Regular cardiac myocyte (primary cell): ENCODE data around the gene SPAG9. TPM values are rescaled to one million over a fixed set of nuclear protein-coding genes. Genes with fewer than 3 reads are reported as not detected.

Source experiments
- total RNA-seq: library from RNA; depleted of rRNA; stranded (reverse); fragments of >200 nt; gene quantifications from 2 replicates; pipeline ENCODE4 v1.2.3, GENCODE V29; 2014

SPAG9 gene
- 125 and 175 TPM in 2 replicates for total RNA-seq

DNA sequence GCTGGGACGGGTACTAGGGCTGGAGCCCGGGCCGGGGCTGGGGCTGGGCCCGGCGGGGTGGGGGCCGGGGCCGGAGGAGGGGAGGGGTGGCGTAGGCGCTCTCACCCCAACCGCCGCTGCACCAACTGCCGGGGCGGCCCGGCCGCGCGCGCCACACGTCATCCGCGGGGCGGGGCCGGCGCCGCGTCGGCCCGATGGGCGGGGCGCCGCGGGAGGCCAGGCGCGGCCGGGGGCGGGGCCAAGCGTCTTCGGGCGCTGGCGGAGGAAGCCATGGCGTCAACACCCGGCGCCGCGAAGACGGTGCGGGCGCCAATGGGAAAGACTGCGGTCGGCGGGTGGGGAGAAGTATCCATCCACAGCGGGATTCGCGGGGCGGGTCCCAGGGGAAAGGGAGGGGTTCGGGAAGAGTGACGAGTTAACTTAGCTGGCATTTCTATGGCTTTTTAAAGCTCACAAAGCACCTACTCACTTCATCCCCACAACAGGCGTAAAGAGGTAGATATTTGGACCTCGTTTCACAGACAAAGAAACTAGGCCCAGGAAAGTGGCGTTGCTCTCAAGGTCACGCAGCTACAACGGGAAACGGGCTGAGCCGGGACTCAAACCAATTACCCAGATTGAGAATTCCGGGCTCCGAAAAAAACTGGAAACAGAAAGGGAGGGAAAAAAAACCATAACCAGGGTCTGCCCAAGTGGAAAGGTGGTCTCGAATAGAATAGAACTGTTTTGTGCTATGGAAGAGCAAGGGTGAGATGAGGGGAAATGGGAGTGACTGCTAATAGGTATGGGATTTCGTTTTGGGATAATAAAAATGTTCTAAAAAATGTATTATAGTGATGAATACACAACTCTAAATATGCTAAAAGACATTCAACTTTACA, at the start of gene SPAG9:
Gene SPAG9, minus strand, starts transcription at position 130 of the 881 bp plus-strand sequence. CDS start 212 bp downstream, outside the sequence.

DNA sequence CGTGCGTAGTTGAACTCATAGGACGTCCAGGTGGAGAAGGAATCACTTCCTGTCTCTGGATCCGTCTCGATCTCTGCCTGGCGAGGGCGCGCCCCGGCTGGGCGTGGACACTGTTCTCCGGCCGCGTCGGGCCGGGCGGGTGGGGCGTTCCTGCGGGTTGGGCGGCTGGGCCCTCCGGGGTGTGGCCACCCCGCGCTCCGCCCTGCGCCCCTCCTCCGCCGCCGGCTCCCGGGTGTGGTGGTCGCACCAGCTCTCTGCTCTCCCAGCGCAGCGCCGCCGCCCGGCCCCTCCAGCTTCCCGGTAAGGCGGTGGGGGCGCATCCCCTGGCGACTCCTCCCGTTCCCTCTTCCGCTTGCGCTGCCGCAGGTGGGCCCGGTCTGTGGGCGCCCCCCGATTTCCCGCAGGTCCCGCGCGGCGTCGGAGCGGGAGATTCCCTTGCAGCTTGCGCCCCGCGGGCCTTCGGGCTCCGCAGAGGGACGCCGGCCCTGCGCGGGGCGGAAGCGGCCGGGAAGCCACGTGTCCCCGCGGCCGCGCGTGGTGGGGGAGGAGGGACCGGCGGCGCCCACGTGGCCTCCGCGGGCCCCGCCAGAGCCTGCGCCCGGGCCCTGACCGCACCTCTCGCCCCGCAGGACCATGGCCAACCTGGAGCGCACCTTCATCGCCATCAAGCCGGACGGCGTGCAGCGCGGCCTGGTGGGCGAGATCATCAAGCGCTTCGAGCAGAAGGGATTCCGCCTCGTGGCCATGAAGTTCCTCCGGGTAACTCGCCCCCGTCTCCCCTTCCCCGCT, 45.7 kb upstream of the SPAG9 start, which contains the start of gene NME2:
Gene NME2, plus strand, starts transcription at position 214 of the 789 bp plus-strand sequence. Its CDS starts 420 bp downstream, at position 634.

GRCh38 chr17:51153210-51154072, 32.8 kb upstream of the SPAG9 start, which contains the start of gene NME1:
NME1 (plus strand) TSS chr17:51153559; CDS start chr17:51155655, 2,096 bp downstream.

Other genes with a start within 250 kb of the SPAG9 start
- gene NME1, start 32.7 kb upstream of the SPAG9 start, total RNA-seq: 69.6 and 293 TPM in 2 replicates
- 706 and 801 TPM in 2 replicates for gene NME2, start 45.5 kb upstream of the SPAG9 start, total RNA-seq
- 5.9 and 9.9 TPM in 2 replicates for gene MBTD1, start 139.2 kb upstream of the SPAG9 start, total RNA-seq
- 36.4 and 57.5 TPM in 2 replicates for gene UTP18, start 139.7 kb upstream of the SPAG9 start, total RNA-seq